NCI-H446 treated with DMSO at 0.1 percent for 48 hours (cell line): ENCODE measurements around the gene MTREX.
A peak's percentile ranks its signal among the peaks of the same experiment; 100 is the strongest.
"Not testable (repeated sequence)": the region's sequence is repeated elsewhere in the genome, so short reads cannot be mapped to it uniquely, and the experiment has no call there.

Source experiments
- DNase-seq: peaks from one replicate; lab custom pipeline; 2025; lab: John Stamatoyannopoulos, UW

MTREX gene

DNA sequence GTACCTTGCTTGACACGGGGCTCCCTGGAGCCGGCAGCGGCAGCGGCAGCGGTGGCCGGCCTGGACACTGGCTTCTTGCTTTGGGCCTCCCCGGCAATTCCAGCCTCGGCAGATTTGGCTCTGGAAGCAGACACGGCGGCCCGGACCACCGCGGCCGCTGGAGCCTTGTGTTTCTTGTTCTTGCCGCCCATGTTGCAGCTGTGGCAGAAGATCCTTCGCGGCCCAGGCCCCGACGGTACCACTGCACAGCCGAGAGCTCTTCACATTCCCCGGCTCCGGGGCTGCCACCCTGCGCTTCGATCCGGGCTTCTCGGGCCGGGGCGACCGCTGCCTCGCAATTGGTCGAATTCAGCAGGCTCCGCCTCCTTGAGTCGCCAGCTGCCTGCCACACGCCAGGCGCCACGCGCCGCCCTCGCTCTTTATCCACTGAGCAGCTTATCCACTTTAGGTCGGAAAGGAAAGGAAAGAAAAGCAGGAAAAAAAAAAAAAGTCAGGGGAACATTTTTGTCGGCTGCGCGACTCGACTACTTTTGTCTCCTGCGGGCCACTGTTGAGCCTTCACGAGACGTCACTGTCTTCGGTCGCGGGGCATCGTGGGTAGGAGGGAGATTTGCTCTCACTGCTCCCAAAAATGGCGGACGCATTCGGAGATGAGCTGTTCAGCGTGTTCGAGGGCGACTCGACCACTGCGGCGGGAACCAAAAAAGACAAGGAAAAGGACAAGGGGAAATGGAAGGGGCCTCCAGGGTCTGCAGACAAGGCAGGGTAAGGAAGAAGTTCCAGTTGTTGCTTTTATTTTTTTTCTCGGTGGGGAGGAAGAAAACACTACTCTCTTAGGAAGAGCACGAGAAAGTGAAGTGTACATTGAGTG, at the start of gene MTREX, which contains the start of gene DHX29:
Gene MTREX, plus strand, starts transcription at position 607 of the 871 bp plus-strand sequence. Its CDS starts 25 bp downstream, at position 632.
Gene DHX29, minus strand, starts transcription at position 312 of the 871 bp plus-strand sequence. Its CDS starts 121 bp downstream, at position 191.
- peak; percentile 89 for DNase-seq

DNA sequence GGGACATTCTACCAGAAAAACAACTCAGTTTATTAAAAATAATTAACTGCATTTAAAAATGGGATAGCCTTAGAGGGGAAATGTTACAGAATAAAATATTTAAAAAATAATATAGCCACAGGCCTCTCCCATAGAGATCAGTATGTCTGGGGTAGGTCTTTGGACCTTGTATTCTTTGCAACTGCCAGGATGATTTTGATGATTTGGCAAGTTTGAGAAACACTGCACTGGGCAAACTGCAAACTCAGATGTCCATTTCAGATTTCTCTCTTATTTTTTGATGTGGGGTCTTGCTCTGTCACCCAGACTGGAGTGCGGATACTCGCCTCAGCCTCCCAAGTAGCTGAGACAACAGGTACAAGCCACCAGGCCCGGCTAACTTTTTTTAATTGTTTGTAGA, 49.5 kb upstream of the MTREX start:
- DNase-seq = no peak

DNA sequence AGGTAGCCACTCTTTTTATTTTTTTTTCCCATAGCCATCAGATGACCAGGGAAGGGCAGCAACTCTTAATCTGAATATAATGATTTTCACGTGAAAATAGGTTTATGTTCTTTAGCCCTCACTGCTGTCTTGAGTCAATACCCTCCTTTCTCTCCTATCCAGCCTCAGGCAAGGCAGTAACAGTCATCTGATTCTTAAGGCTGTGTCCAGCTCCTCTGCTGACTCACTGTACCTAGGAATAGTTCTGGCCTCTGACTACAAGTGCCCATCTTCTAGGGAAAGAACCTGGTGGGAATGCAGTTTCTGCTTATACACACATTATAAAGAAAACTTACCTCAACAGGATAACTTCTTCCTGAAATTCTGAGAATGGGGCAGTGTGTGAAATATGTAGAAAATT, 31.0 kb upstream of the MTREX start:
- no peak for DNase-seq

DNA sequence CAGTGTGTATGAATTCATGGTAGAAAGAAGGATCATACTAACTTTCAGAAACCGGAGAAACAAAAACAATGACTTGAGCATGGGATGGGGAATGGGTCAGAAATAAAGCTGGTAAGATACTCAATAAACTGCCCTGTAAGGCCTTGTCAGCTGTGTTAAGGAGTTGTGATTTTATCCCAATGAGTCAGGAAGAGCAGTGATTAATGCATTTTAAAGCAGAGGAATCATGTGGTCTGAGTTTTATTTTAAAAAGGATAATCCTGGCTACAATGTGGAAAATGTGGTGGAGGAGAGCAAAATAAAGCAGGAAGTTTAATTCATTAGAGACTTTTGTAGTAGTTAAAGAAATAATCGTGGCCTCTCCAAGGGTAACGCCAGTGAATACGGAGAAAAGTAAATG, 29.0 kb upstream of the MTREX start:
- DNase-seq = no peak

DNA sequence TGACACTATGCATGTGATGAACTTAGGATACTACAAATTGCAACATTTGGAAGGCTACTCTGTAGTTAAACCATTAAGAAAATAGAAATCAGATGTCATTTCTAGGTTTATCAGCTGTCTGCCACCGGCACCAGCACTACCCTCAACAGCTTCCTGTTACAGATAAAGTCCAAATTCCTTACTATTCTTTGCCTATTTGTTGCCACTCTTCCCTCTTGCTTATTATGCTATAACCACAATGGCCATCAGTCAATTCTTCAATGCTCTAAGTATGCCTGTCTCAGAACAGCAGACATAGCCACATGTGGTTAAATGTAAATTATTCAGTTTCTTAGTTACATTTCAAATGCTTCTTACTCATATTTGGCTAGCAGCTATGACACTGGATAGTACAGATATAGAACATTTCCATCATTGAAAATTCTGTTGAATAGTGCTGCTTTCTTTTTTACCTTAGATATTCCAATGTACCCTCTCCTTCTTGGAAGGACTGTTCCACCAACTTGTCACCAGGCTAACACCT, 21.3 kb upstream of the MTREX start:
- DNase-seq = no peak

DNA sequence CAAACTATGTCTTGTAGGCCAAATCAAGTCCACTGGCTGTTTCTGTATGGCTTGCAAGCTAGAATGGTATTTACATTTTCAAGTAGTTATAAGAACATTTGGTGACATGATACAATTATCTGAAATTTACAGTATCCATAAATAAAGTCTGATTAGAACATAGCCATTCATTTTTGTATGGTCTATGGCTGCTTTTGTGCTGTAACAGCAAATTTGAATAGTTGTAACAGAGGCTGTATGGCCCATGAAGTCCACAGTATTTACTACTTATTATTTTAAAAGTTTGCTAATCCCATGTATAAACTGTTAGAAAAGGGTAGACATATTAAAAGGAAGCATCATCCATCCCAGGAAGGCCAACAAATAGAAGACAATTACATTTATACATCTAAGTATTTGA, 18.0 kb upstream of the MTREX start:
- DNase-seq = no peak

DNA sequence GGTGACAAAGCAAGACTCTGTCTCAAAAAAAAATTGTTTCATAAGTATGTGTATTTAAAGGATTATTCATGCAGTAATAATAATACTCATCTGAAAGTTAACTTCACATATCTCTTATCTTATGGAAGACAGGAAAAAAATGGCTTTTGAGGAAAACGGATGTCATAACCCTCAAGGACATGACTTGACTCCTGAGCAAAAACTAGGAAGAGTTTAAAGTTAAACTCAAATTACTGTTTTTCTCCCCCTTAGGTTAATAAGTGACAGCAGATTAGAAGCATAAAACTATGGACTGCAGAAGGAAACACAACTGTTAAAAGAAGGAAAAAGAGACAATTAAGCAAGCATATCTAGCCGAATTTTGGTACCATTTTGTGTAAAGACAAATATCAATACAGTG, 16.8 kb upstream of the MTREX start:
- DNase-seq = no peak

DNA sequence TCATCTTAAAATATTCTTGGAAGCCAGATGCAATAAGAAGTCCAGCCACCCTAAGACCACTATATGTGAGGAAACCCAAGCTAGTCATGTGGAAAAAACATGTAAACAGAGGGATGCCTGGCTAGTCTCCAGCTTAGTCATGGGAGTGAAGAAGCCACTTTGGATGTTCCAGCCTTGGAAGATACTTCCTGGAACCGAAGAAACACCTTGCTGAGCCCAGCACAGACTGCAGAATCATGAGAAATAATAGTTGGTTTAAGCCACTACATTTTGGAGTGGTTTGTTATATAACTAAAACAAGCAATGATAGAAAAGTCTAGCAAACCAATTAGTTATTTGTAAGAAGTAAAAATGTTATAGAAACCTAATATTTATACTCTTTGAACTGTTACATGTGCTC, 12.9 kb upstream of the MTREX start:
- no peak for DNase-seq

DNA sequence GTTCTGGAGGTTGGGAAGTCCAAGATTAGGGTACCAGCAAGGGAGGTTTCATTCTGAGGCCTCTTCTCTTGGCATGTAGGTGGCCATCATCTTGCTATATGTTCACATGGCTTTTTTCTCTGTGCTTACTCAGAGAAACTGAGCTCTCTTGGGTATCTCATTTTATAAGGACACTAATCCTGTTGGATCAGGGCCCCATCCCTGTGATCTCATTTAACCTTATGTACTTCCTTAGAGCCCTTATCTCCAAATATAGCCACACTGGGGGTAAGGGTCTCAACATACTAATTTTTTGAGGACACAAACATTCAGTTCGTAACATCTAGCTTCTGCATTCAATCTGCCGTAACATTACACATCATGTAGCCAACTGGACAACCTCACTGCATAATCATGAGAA, 6.9 kb upstream of the MTREX start:
- DNase-seq = no peak

DNA sequence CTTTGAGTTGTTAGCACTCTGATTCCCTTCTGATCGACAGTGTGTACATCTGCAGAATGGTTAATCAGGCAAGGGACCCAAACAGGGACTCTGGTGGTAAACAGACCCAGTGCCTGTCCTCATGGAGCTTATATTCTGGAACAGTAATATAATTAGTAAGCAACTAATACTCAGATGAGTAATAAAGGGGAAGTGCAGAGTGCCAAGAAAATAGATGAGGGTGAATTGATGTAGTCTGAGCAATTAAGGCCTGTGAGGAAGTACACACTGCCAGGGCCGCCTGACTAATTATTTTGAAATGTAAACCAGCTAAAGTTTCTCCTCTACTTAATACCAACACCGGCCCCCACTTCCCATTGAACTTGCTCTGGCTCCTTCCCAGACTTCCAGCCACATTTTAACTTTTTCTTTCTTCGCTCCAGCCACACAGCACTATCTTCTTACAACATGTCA, 4.5 kb upstream of the MTREX start:
- no peak for DNase-seq

DNA sequence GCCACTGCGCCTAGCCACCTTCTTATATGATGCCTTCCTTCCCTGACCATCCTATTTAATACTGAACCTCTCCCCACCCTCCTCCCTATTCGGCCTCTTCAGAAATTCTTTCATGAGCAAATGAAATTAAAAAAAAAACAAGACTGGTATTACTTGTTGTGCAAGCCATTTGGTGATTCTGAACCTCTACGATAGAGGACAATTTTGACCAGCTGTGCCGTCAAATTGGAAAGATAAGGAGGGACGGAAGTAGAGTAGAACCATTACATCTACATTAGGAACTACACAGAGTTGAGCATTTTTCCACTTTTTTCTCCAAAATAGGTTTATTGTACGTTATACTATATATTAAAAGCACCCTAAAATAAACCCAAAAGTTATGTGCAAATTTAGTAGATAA, 3.2 kb upstream of the MTREX start:
- DNase-seq = no peak

DNA sequence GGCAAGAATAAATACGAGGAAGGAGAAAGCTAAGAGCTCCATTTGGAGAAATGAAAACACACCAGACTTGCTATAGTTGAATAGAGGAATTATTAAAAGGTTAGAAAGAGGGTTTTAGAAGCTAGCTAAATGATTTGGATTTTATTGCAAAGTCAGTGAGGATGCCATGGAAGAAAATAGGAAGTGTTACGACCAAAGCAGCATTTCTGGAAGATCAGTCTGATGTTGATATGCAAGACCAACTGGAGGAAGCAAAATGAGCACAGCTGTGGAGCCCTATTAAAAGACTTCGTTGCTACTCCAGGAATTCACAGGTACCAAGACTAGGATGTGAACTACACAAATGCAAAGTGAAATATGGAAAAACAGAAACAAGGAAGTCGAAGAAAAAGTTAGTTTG, 2.4 kb upstream of the MTREX start:
- DNase-seq = no peak

DNA sequence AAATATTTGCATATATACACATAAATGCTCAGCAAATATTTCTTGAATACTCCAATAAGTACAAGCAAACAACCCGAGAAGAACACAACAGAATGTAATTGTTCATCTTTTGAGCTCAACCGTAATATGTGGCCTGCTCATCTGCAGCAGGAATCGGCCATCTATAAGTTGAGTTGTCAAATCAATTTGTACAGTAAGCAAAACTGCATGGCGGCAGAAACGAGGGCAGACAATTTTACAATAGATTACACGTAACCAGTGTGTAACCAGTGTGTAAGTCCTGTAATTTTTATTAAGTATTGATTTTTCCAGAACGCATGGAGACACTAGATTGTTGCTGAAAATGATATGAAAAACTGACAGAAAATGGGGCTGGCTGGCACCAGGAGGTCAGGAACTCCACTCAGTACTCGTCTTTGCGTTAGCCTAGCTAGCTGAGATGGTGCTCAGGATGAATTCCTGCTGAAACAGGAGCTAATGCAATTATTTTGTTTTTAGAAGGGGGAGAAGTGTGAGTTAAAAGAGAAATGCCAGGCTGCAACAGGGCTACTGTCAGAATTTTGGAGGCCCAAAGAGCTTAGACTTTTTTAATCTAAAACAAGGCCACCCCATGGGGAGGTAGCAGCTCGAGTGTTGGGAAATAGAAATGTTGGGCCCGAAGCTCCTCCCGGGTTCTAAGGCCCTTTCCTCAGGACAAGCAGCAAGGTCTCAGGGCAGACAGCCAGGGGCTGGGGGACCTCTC, 977 bp upstream of the MTREX start:
- no peak for DNase-seq

DNA sequence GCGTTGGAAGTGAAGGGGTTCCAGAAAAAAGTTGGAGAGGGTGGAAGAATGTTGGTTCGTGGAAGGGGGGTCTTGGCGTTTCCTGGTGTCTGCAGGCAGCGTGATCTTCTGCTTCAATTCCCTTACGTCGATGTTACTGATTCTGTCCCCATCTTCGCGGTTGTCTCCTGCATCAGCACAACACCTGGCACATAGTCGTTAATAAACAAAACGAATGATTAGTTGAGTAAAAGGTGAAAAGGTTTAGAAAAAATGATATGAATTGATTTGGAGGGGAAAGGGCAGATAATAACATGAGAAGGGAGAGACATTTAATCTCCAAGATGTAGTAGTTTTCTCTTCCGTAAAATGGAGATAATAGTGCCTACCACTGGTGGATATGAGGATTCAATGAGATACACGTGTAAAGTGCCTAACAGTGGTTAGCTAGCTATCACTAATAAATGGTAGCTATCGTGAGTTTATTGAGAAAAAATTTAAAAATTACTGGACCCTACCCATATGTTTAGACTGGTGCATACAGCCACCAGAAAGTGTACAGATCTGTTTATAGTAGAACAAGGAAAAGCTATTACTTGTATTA, 556 bp downstream of the MTREX start:
- no peak for DNase-seq

DNA sequence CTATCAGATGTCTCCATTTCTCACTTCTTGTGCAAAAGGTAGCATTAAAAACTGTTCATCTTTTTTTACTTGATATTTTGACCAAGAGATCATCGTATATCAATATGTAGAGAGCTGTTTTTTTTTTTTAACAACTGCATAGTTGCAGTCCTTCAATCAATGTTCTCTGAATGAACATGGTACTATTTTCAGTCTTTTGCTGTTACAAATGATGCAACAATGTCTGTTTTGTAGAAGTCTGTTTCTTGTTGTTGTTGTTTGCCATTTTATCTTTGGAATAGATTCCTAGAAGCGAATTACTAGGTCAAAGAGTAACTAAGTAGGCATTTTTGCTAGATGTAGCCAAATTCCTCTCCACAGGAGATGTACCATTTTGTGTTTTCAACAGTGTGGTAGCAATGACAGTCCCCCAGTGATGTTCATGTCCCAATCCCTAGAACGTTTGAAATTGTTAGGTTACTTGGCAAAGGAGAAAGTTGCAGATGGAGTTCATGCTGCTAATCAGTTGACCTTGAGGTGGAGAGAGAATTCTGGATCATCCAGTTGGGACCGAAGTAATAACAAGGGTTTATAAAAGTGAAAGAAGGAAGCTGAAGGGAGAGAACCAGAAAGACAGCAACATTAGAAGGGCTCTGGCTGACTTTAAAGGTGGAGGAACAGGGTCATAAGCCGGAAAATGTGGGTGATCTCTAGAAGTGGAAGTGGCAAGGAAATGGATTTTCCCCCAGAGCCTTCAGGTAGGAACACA, 6.3 kb downstream of the MTREX start:
- no peak for DNase-seq

DNA sequence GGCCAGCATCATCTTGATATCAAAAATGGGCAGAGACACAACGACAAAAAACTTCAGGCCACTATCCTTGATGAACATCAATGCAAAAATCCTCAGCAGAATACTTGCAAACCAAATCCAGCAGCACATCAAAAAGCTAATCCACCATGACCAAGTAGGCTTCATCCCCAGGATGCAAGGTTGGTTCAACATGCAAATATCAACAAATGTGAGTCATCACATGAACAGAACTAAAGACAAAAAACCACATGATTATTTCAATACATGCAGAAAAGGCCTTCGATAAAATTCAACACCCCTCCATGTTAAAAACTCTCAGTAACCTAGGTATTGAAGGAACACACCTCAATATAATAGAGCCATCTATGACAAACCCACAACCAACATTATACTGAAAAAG, 8.5 kb downstream of the MTREX start:
- DNase-seq = no peak

DNA sequence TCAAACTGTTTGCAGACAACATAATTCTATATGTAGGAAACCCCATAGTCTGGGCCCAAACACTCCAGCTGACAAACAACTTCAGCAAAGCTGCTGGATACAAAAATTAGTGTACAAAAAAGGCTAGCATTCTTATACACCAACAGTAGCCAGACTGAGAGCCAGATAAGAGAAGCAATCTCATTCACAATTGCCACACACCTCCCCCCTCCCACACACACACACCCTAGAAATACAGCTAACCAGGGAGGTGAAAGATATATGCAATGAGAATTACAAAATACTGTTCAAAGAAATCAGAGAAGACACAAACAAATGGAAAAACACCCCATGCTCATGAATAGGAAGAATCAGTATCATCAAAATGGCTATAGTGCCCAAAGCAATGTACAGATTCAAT, 9.0 kb downstream of the MTREX start:
- no peak for DNase-seq

DNA sequence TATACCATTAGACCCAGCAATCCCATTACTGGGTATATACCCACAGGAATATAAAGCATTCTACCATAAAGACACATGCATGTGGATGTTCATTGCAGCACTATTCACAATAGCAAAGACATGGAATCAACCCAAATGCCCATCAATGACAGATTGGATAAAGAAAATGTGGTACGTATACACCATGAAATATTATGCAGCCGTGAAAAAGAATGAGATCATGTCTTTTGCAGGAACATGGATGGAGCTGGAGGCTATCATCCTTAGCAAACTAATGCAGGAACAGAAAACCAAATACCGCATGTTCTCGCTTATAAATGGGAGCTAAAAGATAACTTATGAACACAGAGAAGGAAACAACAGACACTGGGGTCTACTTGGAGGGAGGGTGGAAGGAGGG, 10.4 kb downstream of the MTREX start:
- not testable (repeated sequence) for DNase-seq

DNA sequence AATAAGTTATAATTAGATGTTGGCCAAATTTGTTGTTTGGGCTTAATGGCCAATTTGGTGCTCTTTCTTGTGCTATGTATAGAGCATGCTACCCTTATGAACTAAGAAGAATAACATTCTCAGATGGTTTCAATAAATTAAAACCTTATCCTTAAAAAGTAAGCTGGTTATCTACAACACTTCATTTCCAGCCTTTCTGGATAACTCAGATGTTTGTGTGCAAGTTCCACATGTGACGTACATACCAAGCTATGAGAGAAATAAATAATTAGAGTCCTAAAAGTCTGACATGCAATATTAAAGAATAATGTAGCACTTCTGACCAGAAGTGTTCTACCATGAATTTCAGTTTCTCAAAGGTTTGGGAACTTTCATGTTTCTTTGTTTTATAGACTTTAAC, 11.7 kb downstream of the MTREX start:
- no peak for DNase-seq

DNA sequence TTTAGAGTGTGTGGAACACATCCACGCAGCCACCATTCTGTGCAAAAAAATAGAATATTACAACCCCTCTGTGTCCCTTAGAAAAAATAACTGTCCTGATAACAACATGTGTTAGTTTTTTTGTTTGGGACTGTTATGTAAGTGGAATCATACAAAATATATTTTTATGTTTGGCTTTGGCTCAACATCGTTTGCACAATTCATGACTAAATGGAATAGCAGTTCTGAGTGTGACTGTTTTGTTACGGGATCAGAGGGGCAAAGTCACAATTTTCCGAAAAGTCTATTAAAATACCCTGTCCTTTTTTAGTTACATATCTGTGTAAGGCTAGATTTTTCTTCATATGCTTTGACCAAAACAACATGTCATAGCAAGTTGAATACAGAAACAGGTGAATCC, 12.8 kb downstream of the MTREX start:
- DNase-seq = no peak

DNA sequence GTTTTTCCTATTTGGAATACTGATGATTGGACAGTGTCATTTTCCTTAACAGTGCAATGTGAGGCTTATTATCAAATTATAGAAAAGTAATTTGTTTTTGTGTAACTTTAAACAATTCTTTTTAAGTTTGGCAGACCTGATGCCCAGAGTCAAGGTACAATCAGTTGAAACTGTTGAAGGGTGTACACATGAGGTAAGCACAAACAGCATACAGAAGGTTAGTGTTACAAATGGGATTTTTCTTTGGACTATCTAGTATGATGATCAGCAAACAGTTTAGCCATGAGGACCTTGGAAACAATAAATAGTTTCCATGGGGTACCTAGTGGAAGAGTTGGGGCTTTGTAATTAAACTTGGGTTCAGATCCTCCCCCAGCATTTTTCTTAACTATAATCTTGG, 16.2 kb downstream of the MTREX start:
- no peak for DNase-seq
